Activated CD8-positive, alpha-beta T cell treated with anti-CD3 and anti-CD28 coated beads, Interleukin-2, amount 10 ng/mL, durations not matched to agents 7 days and 5 days (primary cell): ENCODE results near the gene HNRNPLL. TPM values are rescaled to one million over a fixed set of nuclear protein-coding genes. Genes with fewer than 3 reads are reported as not detected.

Source experiments
- ATAC-seq: fragments of 150-1000 bp; cut with Tn5 transposase; one replicate; pipeline ENCODE4 v1.10.0; 2021; ENCODE audit warnings: moderate library complexity
- CTCF ChIA-PET: fragments of 350-600 bp; sonication (Branson Sonifier 250); formaldehyde crosslinking; loops from one replicate; lab custom pipeline; 2021; ENCODE audit warnings: antibody characterized with exemption; lab: Charles Lee
- POLR2A ChIA-PET: fragments of 350-600 bp; sonication (Branson Sonifier 250); formaldehyde crosslinking; loops from one replicate; lab custom pipeline; 2021; ENCODE audit warnings: antibody characterized with exemption; lab: Charles Lee
- DNase-seq: peaks from one replicate; pipeline ENCODE4 v3.0.0-alpha.2; 2020
- H3K27ac Mint-ChIP-seq: one replicate; pipeline ENCODE4 v1.8.0; 2021; ENCODE audit warnings: mild to moderate bottlenecking, mixed read lengths
- H3K27me3 Mint-ChIP-seq: one replicate; pipeline ENCODE4 v1.8.0; 2021; ENCODE audit warnings: low read depth, mixed read lengths
- H3K36me3 Mint-ChIP-seq: one replicate; pipeline ENCODE4 v1.8.0; 2021; ENCODE audit warnings: low read depth, mixed read lengths
- H3K4me1 Mint-ChIP-seq: one replicate; pipeline ENCODE4 v1.8.0; 2021; ENCODE audit warnings: low read depth, mixed read lengths
- H3K4me3 Mint-ChIP-seq: one replicate; pipeline ENCODE4 v1.8.0; 2021; ENCODE audit warnings: mild to moderate bottlenecking, mixed read lengths
- H3K9me3 Mint-ChIP-seq: one replicate; pipeline ENCODE4 v1.8.0; 2022; ENCODE audit warnings: mixed read lengths; ENCODE audit not compliant: insufficient read depth
- total RNA-seq, 2 experiments: library from RNA; stranded (reverse); gene quantifications; one replicate each; pipeline ENCODE4 v1.2.3, GENCODE V29; 2021

The HNRNPLL gene
- total RNA-seq, 2 experiments from 2014 or later: 46.5 to 46.6 TPM

DNA sequence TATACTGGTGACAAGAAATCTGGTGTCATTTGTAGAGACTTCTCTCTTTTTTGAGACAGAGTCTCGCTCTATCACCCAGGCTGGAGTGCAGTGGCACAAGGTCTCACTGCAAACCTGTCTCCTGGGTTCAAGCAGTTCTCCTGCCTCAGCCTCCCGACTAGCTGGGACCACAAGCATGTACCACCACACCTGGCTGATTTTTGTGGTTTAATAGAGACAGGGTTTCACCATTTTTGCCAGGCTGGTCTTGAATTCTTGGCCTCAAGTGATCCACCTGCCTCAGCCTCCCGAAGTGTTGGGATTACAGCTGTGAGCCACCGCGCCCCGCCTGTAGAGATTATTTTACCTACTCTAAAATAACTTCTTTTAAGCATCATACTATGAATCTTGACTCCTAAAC, 6.5 kb downstream of the HNRNPLL start:
- no peak for ATAC-seq
- H3K4me1 Mint-ChIP-seq: peaks cover 54% of the 10 kb centered on the region
- CTCF ChIA-PET: interaction anchor here (1.2 to 14.7 kb wide), 2 partner anchors 15 to 71 kb away, joined by 5 to 181 read pairs; no protein-coding TSS in a partner anchor

DNA sequence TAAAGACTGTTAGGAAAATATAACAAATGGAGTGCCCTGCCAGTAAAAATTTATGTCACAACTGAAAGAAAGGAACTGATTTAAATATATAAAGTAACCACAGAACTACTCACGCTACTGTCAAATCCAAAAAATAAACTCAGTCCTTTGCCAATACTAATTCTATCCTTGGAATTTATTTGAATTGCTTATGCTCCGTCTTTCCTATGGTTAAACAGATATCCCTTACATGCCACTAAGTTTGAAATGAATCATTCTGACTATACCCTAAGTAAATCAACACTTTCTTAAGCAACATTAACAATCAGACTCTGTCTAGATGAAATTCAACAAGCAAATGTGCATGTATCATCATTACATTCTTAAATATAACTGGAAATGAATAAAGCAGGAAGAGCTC, 9.8 kb downstream of the HNRNPLL start:
- Mint-ChIP-seq H3K27ac (no peak overlapping the region), H3K36me3 (peaks cover 25% of the 10 kb centered on the region), H3K4me3 (no peak overlapping the region), H3K4me1 (peaks cover 29% of the 10 kb centered on the region), H3K27me3 (no peaks in the 10 kb centered on the region), H3K9me3 (no peaks in the 10 kb centered on the region)
- DNase-seq (no peak), ATAC-seq (no peak)
- ChIA-PET CTCF (interaction anchor here (14.7 kb wide), 1 partner anchor 11 kb away, joined by 181 read pairs; no protein-coding TSS in a partner anchor), POLR2A (no interaction called here)

More for the DNA sequence above, 6.5 kb downstream of the HNRNPLL start:
- H3K36me3 Mint-ChIP-seq: peaks cover 14% of the 10 kb centered on the region
- DNase-seq: no peak
- no peaks in the 10 kb centered on the region for H3K9me3 Mint-ChIP-seq
- POLR2A ChIA-PET: interaction anchor here (1.3 to 9.1 kb wide), 3 partner anchors 57 to 153 kb away, joined by 5 to 85 read pairs (median 5); partner anchors contain the start of gene SRSF7
- no peaks in the 10 kb centered on the region for H3K27me3 Mint-ChIP-seq
- no peak overlapping the region for H3K4me3 Mint-ChIP-seq
- no peak overlapping the region for H3K27ac Mint-ChIP-seq

DNA sequence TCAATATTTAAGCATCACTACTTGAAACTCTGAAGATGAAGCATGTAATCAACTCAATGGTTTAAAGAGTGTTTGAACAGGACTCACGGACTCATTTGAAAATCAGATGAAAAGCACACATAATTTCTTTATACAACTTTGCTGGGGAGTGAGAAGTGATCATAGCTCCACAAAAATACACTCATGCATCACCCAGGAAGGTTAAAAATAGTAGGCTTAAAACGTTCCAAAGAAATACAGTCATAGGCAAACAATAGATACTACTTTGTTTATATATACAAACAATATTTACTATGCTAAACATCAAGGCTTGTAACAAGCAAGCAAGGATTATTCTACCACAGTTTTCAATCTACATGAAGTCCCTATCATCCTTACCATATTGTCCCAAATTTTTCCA, 11.6 kb downstream of the HNRNPLL start:
- no peak overlapping the region for H3K4me3 Mint-ChIP-seq
- peaks cover 33% of the 10 kb centered on the region for H3K36me3 Mint-ChIP-seq
- DNase-seq: no peak

DNA sequence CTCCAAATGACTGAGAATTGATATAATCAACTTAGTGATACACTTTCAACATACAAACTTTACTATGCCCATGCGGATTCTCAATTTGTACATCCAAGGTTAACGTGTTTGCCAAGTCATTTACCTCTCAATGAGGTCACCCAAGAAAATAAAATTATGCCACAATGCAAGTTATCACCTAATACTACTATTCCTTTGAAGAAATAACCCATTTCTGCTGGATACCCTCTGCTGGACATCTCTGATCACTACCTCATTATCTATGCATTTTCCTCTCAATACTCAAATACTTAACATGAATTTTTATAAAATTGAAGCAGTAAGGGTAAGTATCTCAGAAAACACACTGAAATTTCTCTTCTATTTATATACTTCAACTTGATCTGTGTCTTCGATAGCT, 12.7 kb downstream of the HNRNPLL start:
- no peaks in the 10 kb centered on the region for H3K9me3 Mint-ChIP-seq
- no peak overlapping the region for H3K27ac Mint-ChIP-seq
- no peaks in the 10 kb centered on the region for H3K27me3 Mint-ChIP-seq
- H3K36me3 Mint-ChIP-seq: peaks cover 37% of the 10 kb centered on the region
- H3K4me1 Mint-ChIP-seq: peaks cover 17% of the 10 kb centered on the region
- DNase-seq (no peak), ATAC-seq (no peak)
- ChIA-PET CTCF (interaction anchor here (0.7 to 1.6 kb wide), 6 partner anchors 8 to 151 kb away, joined by 3 to 22 read pairs (median 4); no protein-coding TSS in a partner anchor), POLR2A (interaction anchor here (2.4 kb wide), 1 partner anchor 11 kb away, joined by 7 read pairs; no protein-coding TSS in a partner anchor)
- no peak overlapping the region for H3K4me3 Mint-ChIP-seq

More for the DNA sequence above, 11.6 kb downstream of the HNRNPLL start:
- ChIA-PET CTCF (interaction anchor here (0.7 to 1.6 kb wide), 6 partner anchors 10 to 173 kb away, joined by 3 to 22 read pairs (median 4); no protein-coding TSS in a partner anchor), POLR2A (interaction anchor here (2.4 kb wide), 1 partner anchor 10 kb away, joined by 7 read pairs; no protein-coding TSS in a partner anchor)
- no peak for ATAC-seq
- H3K27me3 Mint-ChIP-seq: no peaks in the 10 kb centered on the region
- H3K4me1 Mint-ChIP-seq: peaks cover 20% of the 10 kb centered on the region
- H3K9me3 Mint-ChIP-seq: no peaks in the 10 kb centered on the region
- H3K27ac Mint-ChIP-seq: no peak overlapping the region

DNA sequence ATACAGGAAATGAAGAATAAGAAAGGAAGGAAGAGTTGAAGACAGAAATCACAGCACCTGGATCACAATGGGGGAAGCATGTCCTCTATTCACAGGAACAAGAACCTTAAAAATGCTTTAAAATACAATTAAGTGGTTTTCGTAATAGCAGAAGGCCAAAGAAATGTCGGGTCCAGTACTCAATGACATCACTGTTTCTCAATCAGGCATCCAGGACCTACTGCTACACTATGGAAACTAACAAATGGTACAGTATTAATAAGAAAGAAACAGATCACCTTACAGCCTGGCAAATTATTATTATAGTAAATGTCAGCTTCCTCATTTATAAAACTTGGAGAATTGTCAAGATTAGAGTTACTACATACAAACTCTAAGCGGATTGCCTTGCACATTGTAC, 15.8 kb downstream of the HNRNPLL start:
- Mint-ChIP-seq H3K36me3 (peaks cover 39% of the 10 kb centered on the region), H3K4me3 (no peak overlapping the region), H3K27ac (no peak overlapping the region), H3K27me3 (no peaks in the 10 kb centered on the region), H3K4me1 (peaks cover 5% of the 10 kb centered on the region), H3K9me3 (no peaks in the 10 kb centered on the region)
- ATAC-seq: no peak
- no peak for DNase-seq
- ChIA-PET CTCF (no interaction called here), POLR2A (no interaction called here)

DNA sequence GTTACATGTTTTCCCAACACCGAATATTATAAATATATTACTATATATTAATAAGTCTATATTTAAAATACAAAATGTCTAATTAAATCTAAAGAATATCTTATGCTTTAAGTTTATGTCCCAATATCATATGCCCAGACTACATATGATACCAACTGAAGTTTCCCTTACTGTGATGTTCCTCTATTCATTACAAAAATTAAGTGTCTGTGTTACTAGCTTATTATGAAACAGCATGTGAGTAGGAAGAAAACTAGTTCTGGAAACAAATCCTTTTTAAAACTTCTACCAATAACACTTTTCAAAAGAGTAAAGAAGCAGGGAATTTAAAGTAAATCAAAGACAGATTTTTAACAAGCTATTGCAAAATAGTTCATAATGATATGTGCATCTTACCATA, 17.8 kb downstream of the HNRNPLL start:
- Mint-ChIP-seq H3K4me1 (peaks cover 6% of the 10 kb centered on the region), H3K27me3 (no peaks in the 10 kb centered on the region), H3K9me3 (no peaks in the 10 kb centered on the region), H3K36me3 (peaks cover 47% of the 10 kb centered on the region), H3K4me3 (no peak overlapping the region), H3K27ac (no peak overlapping the region)
- ATAC-seq (no peak), DNase-seq (no peak)
- ChIA-PET CTCF (interaction anchor here (1.0 to 8.1 kb wide), 4 partner anchors 16 to 154 kb away, joined by 4 to 181 read pairs (median 150); partner anchors contain the start of genes GALM and HNRNPLL), POLR2A (no interaction called here)

DNA sequence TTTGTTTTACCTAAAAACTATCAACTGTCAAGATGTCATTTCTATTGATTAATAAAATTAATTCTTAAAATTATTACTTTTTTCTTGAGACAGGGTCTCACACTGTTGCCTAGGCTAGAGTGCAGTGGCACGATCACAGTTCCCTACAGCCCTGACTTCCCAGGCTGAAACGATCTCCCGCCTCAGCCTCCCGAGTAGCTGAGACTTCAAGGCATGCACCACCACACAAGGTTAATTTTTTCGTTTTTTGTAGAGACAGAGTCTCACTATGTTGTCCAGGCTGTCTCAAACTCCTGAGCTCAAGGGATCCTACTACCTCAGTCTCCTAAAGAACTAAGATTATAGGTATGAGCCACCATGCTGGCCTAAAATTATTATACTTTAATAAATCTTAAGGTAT, 18.7 kb downstream of the HNRNPLL start:
- no peak for DNase-seq
- no peak for ATAC-seq
- H3K27ac Mint-ChIP-seq: no peak overlapping the region
- POLR2A ChIA-PET: interaction anchor here (1.0 kb wide), 1 partner anchor 167 kb away, joined by 3 read pairs; the partner anchor contains the start of gene SRSF7
- peaks cover 7% of the 10 kb centered on the region for H3K4me1 Mint-ChIP-seq
- H3K9me3 Mint-ChIP-seq: no peaks in the 10 kb centered on the region
- CTCF ChIA-PET: interaction anchor here (0.6 to 8.1 kb wide), 7 partner anchors 16 to 268 kb away, joined by 3 to 181 read pairs (median 4); partner anchors contain the start of gene HNRNPLL
- no peak overlapping the region for H3K4me3 Mint-ChIP-seq
- no peaks in the 10 kb centered on the region for H3K27me3 Mint-ChIP-seq
- peaks cover 41% of the 10 kb centered on the region for H3K36me3 Mint-ChIP-seq

DNA sequence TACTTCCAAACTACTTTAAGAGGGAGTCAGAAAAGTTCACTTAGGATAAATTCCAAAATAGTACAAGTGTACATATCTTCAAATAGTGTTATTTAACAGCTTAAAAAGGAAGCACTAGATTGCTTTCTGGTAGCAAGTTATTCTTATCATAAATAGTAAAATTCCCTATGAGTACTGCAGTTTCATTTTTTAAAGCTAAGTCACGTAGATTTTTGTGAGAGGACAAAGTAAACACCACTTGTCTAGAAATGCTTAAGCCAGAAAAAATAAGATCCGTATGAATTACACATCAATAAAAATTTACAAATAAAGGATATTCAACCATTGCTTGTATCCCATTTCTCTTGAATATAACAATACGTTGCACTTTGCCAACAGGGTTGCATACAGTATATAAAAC, 19.2 kb downstream of the HNRNPLL start:
- H3K4me3 Mint-ChIP-seq: no peak overlapping the region
- H3K36me3 Mint-ChIP-seq: peaks cover 39% of the 10 kb centered on the region
- ChIA-PET POLR2A (interaction anchor here (1.0 kb wide), 1 partner anchor 168 kb away, joined by 3 read pairs; the partner anchor contains the start of gene SRSF7), CTCF (interaction anchor here (0.6 to 8.1 kb wide), 7 partner anchors 17 to 268 kb away, joined by 3 to 181 read pairs (median 4); partner anchors contain the start of gene HNRNPLL)
- no peak for ATAC-seq
- DNase-seq: no peak
- H3K9me3 Mint-ChIP-seq: no peaks in the 10 kb centered on the region
- H3K4me1 Mint-ChIP-seq: peaks cover 9% of the 10 kb centered on the region
- no peaks in the 10 kb centered on the region for H3K27me3 Mint-ChIP-seq
- no peak overlapping the region for H3K27ac Mint-ChIP-seq

DNA sequence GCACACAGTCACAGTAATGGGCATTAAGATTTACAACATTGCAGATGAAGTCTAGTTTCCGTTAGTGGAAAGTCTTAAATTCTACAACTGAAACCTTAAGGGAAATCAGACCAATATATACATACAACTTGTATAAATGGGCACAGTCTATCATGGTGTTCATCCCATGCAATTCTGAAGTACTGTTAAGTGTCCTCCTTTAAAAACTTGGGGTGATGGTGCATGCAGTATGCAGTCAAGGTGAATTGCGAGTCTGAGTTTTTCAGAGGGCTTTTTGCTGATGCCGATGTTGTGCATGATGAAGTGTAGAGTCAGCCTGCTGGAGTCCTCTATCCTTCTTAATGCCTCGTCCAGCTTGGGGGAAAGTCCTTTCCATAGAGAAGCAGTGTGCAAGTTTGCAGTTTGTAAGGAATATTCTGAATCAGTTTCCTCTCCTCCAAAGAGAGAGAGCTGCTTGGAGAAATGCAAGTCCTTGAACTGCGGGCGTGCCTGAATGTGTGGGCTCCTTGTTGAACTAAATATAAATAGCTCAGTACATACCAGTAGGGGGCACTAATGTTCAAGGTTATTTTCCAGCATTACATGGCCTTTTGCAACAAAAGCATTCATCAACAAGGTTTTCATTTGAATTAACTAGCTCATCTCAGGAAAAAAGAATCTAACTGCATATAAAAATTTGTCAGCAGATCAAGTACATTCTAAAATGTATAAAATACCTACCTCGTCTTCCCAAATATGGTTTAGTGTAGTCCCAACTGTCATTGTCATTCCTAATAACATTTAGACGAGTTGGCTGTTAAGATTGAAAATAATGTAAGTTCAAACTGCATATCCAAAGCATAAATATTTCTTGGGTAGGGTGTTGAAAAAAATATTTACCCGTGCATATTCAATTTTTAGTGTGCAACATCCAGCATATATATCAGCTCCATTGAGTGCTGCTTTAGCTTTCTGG, 21.3 kb downstream of the HNRNPLL start:
- ATAC-seq (peak; percentile 89), DNase-seq (peak; percentile 59)
- Mint-ChIP-seq H3K27me3 (no peaks in the 10 kb centered on the region), H3K4me1 (peaks cover 8% of the 10 kb centered on the region), H3K4me3 (no peak overlapping the region), H3K27ac (no peak overlapping the region), H3K36me3 (peaks cover 39% of the 10 kb centered on the region), H3K9me3 (no peaks in the 10 kb centered on the region)
- CTCF ChIA-PET: interaction anchor here (0.6 to 8.1 kb wide), 57 partner anchors 9 to 277 kb away, joined by 3 to 181 read pairs (median 7); partner anchors contain the start of genes GALM, GEMIN6, HNRNPLL and SRSF7
- POLR2A ChIA-PET: interaction anchor here (0.6 to 1.6 kb wide), 9 partner anchors 85 to 170 kb away, joined by 3 to 8 read pairs (median 5); partner anchors contain the start of gene SRSF7

DNA sequence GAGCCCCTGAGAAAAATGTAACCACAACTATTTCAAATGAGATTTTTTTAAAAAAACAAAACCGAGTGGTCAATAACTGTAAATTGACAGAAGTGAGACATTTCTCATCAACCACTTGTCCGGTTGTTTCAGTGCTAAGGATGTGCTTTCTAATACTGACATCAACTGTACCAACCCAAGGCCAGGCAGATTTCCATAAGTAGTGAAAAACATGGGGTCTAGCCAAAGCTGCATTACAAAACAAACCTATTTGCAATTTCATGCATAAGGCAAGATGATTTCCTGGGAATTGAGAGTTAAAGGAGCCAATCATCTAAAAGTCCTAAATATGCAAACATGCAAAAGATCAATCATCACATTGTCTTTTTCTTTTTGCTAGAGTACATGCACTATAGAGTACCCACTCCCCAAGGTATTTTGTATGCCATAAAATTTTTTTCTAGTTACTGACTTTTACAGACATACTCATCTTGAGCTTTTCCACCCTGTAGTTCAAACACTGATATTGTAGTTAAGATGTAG, 22.6 kb downstream of the HNRNPLL start:
- H3K27ac Mint-ChIP-seq: no peak overlapping the region
- no peaks in the 10 kb centered on the region for H3K27me3 Mint-ChIP-seq
- H3K36me3 Mint-ChIP-seq: peaks cover 34% of the 10 kb centered on the region
- peaks cover 8% of the 10 kb centered on the region for H3K4me1 Mint-ChIP-seq
- no peaks in the 10 kb centered on the region for H3K9me3 Mint-ChIP-seq
- POLR2A ChIA-PET: no interaction called here
- H3K4me3 Mint-ChIP-seq: no peak overlapping the region
- CTCF ChIA-PET: interaction anchor here (1.2 to 8.1 kb wide), 9 partner anchors 9 to 265 kb away, joined by 3 to 181 read pairs (median 7); partner anchors contain the start of gene HNRNPLL
- ATAC-seq: no peak
- DNase-seq: no peak

DNA sequence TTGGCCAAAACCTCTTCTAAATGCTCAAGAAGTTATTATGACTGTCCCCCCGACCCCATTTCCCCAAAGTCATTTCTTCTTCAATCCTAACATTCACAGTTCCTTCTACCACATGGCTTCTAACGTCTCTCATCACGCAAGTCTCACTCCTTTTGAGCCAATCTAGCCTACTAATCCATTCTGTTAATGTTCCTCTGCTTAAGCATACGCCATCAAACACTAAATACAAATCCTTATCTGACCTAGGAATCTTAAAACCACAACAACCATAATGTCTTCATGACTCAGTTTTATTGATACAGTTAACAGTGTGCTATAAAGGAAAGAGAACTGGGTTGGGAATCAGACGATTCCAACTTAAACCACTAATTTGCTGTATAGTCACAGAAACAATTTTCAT, 23.9 kb downstream of the HNRNPLL start:
- H3K9me3 Mint-ChIP-seq: no peaks in the 10 kb centered on the region
- DNase-seq (no peak), ATAC-seq (no peak)
- peaks cover 31% of the 10 kb centered on the region for H3K36me3 Mint-ChIP-seq
- ChIA-PET POLR2A (no interaction called here), CTCF (interaction anchor here (0.7 to 8.1 kb wide), 9 partner anchors 9 to 362 kb away, joined by 3 to 181 read pairs (median 4); partner anchors contain the start of gene HNRNPLL)
- no peaks in the 10 kb centered on the region for H3K27me3 Mint-ChIP-seq
- H3K4me1 Mint-ChIP-seq: peaks cover 8% of the 10 kb centered on the region
- no peak overlapping the region for H3K4me3 Mint-ChIP-seq
- no peak overlapping the region for H3K27ac Mint-ChIP-seq
